Karpas-422 (cell line): ENCODE data around the gene DNAJC6. TPM values are rescaled to one million over a fixed set of nuclear protein-coding genes. Genes with fewer than 3 reads are reported as not detected.

ENCODE experiments used
- DNase-seq: peaks from one replicate; pipeline ENCODE4 v3.0.0-alpha.2; 2015
- H2AFZ ChIP-seq: fragments of 200-600 bp; sonication (generic); 2 replicates; pipeline ENCODE4 v1.6.1; 2014; ENCODE audit warnings: antibody characterized with exemption, low read length, mixed read lengths
- H3K27ac ChIP-seq: fragments of 200-600 bp; sonication (generic); 2 replicates; pipeline ENCODE4 v1.5.1; 2014; ENCODE audit warnings: mild to moderate bottlenecking, low read length, moderate library complexity
- H3K27me3 ChIP-seq: fragments of 200-600 bp; sonication (generic); 2 replicates; pipeline ENCODE4 v1.6.1; 2014; ENCODE audit warnings: low read length, mixed read lengths
- H3K36me3 ChIP-seq: fragments of 200-600 bp; sonication (generic); 2 replicates; pipeline ENCODE4 v1.6.1; 2014; ENCODE audit warnings: low read length, mixed read lengths; ENCODE audit not compliant: insufficient read depth
- H3K4me1 ChIP-seq: fragments of 200-600 bp; sonication (generic); 2 replicates; pipeline ENCODE4 v1.6.1; 2014; ENCODE audit warnings: mild to moderate bottlenecking, low read length, mixed read lengths
- H3K4me2 ChIP-seq: fragments of 200-600 bp; sonication (generic); 2 replicates; pipeline ENCODE4 v1.6.1; 2014; ENCODE audit warnings: low read length, low read depth, mild to moderate bottlenecking; ENCODE audit not compliant: poor library complexity, severe bottlenecking
- H3K4me3 ChIP-seq: fragments of 200-600 bp; sonication (generic); 2 replicates; pipeline ENCODE4 v1.5.1; 2014; ENCODE audit warnings: mild to moderate bottlenecking, antibody characterized with exemption, low read length, mixed read lengths
- H3K79me2 ChIP-seq: fragments of 200-600 bp; sonication (generic); 2 replicates; pipeline ENCODE4 v1.6.1; 2014; ENCODE audit warnings: mild to moderate bottlenecking, low read length, mixed read lengths
- H3K9ac ChIP-seq: fragments of 200-600 bp; sonication (generic); 2 replicates; pipeline ENCODE4 v1.6.0; 2014; ENCODE audit warnings: low read length
- H3K9me2 ChIP-seq: fragments of 200-600 bp; sonication (generic), shearing (Covaris generic); replicated peaks from 2 replicates; pipeline ENCODE4 v1.6.0; 2014; ENCODE audit warnings: mild to moderate bottlenecking, low read length, moderate library complexity; ENCODE audit not compliant: insufficient read depth
- H3K9me3 ChIP-seq: fragments of 300-700, 200-600 bp; sonication (generic); 2 replicates; pipeline ENCODE4 v1.6.1; 2014; ENCODE audit warnings: low read length, mixed read lengths
- H4K20me1 ChIP-seq: fragments of 200-600 bp; sonication (generic); 2 replicates; pipeline ENCODE4 v1.6.1; 2014; ENCODE audit warnings: mild to moderate bottlenecking, antibody characterized with exemption, low read length, low read depth; ENCODE audit not compliant: insufficient read depth
- total RNA-seq: library from RNA; depleted of rRNA; stranded (reverse); fragments of >200 nt; shearing (Covaris generic); gene quantifications from 2 replicates; pipeline ENCODE4 v1.2.3, GENCODE V29; 2014; ENCODE audit warnings: low replicate concordance; rRNA removed

Gene DNAJC6
- total RNA-seq = 0.37 and 0.72 TPM in 2 replicates

- Histone ChIP-seq H3K9me2 (no peaks in the 10 kb centered on the region), H2AFZ (no peak within 1 kb of the TSS)
Measured at GRCh38 chr1:65309304-65310077, at the start of gene DNAJC6. Gene DNAJC6 (plus strand): TSS chr1:65309543. CDS start chr1:65309746, 203 bp downstream.

GRCh38 chr1:65259816-65260215 is 49.5 kb upstream of the DNAJC6 start:
- Histone ChIP-seq H3K4me3 (no peak overlapping the region), H3K27me3 (no peaks in the 10 kb centered on the region), H3K9me2 (no peaks in the 10 kb centered on the region), H3K9ac (no peak overlapping the region), H3K4me1 (peaks cover 2% of the 10 kb centered on the region), H3K36me3 (no peaks in the 10 kb centered on the region), H3K9me3 (no peaks in the 10 kb centered on the region), H3K27ac (no peak overlapping the region), H4K20me1 (no peaks in the 10 kb centered on the region), H3K79me2 (no peaks in the 10 kb centered on the region), H3K4me2 (no peak overlapping the region), H2AFZ (no peak overlapping the region)
- DNase-seq = no peak

More at GRCh38 chr1:65309304-65310077, at the start of gene DNAJC6:
- Histone ChIP-seq H3K9ac (no peak within 1 kb of the TSS), H3K4me1 (no peaks in the 10 kb centered on the region), H3K4me2 (no peak within 1 kb of the TSS), H3K36me3 (no peaks in the 10 kb centered on the region), H3K27me3 (no peaks in the 10 kb centered on the region), H4K20me1 (no peaks in the 10 kb centered on the region), H3K27ac (no peak within 1 kb of the TSS), H3K4me3 (no peak within 1 kb of the TSS), H3K9me3 (no peaks in the 10 kb centered on the region), H3K79me2 (no peaks in the 10 kb centered on the region)
- DNase-seq = no peak

- no peak overlapping the region for H3K4me3 ChIP-seq
- H4K20me1 ChIP-seq = no peaks in the 10 kb centered on the region
- H2AFZ ChIP-seq = no peak overlapping the region
- H3K9me3 ChIP-seq = no peaks in the 10 kb centered on the region
- H3K27me3 ChIP-seq = no peaks in the 10 kb centered on the region
- H3K9me2 ChIP-seq = no peaks in the 10 kb centered on the region
- H3K27ac ChIP-seq = no peak overlapping the region
- DNase-seq = no peak
- H3K4me2 ChIP-seq = no peak overlapping the region
- H3K9ac ChIP-seq = no peak overlapping the region
- no peaks in the 10 kb centered on the region for H3K79me2 ChIP-seq
- no peaks in the 10 kb centered on the region for H3K36me3 ChIP-seq
- no peaks in the 10 kb centered on the region for H3K4me1 ChIP-seq
Measured at GRCh38 chr1:65260851-65261473, 48.4 kb upstream of the DNAJC6 start.

GRCh38 chr1:65263286-65263685 is 46.1 kb upstream of the DNAJC6 start:
- Histone ChIP-seq H3K9me3 (no peaks in the 10 kb centered on the region), H3K27ac (no peak overlapping the region), H2AFZ (no peak overlapping the region), H3K4me2 (no peak overlapping the region), H3K4me1 (no peaks in the 10 kb centered on the region), H3K4me3 (no peak overlapping the region), H4K20me1 (no peaks in the 10 kb centered on the region), H3K79me2 (no peaks in the 10 kb centered on the region), H3K36me3 (no peaks in the 10 kb centered on the region), H3K9ac (no peak overlapping the region), H3K9me2 (no peaks in the 10 kb centered on the region), H3K27me3 (no peaks in the 10 kb centered on the region)
- no peak for DNase-seq

- H2AFZ ChIP-seq = no peak overlapping the region
- no peak overlapping the region for H3K9ac ChIP-seq
- no peak overlapping the region for H3K4me3 ChIP-seq
- H3K4me2 ChIP-seq = no peak overlapping the region
- no peaks in the 10 kb centered on the region for H3K79me2 ChIP-seq
- H3K36me3 ChIP-seq = no peaks in the 10 kb centered on the region
- no peaks in the 10 kb centered on the region for H4K20me1 ChIP-seq
- H3K9me3 ChIP-seq = no peaks in the 10 kb centered on the region
- no peak for DNase-seq
- H3K9me2 ChIP-seq = no peaks in the 10 kb centered on the region
- H3K4me1 ChIP-seq = no peaks in the 10 kb centered on the region
- H3K27me3 ChIP-seq = no peaks in the 10 kb centered on the region
- H3K27ac ChIP-seq = no peak overlapping the region
Measured at GRCh38 chr1:65264197-65264929, 45.0 kb upstream of the DNAJC6 start.

- Histone ChIP-seq H3K36me3 (no peaks in the 10 kb centered on the region), H3K27me3 (no peaks in the 10 kb centered on the region), H3K9ac (no peak overlapping the region), H3K9me2 (no peaks in the 10 kb centered on the region), H3K4me2 (no peak overlapping the region), H3K27ac (no peak overlapping the region), H4K20me1 (no peaks in the 10 kb centered on the region), H3K4me3 (no peak overlapping the region), H3K4me1 (no peaks in the 10 kb centered on the region), H3K79me2 (no peaks in the 10 kb centered on the region), H3K9me3 (no peaks in the 10 kb centered on the region), H2AFZ (no peak overlapping the region)
- DNase-seq = no peak
Measured at GRCh38 chr1:65265296-65265650, 44.1 kb upstream of the DNAJC6 start.

- Histone ChIP-seq H3K4me1 (no peaks in the 10 kb centered on the region), H3K79me2 (no peaks in the 10 kb centered on the region), H3K9ac (no peak overlapping the region), H3K27ac (no peak overlapping the region), H3K27me3 (no peaks in the 10 kb centered on the region), H3K9me3 (no peaks in the 10 kb centered on the region), H3K9me2 (no peaks in the 10 kb centered on the region), H3K4me3 (no peak overlapping the region), H2AFZ (no peak overlapping the region), H4K20me1 (no peaks in the 10 kb centered on the region), H3K4me2 (no peak overlapping the region), H3K36me3 (no peaks in the 10 kb centered on the region)
- DNase-seq = no peak
Measured at GRCh38 chr1:65265651-65266351, 43.5 kb upstream of the DNAJC6 start.

- H3K79me2 ChIP-seq = no peaks in the 10 kb centered on the region
- H3K4me1 ChIP-seq = no peaks in the 10 kb centered on the region
- H4K20me1 ChIP-seq = no peaks in the 10 kb centered on the region
- no peak for DNase-seq
- no peaks in the 10 kb centered on the region for H3K36me3 ChIP-seq
- no peaks in the 10 kb centered on the region for H3K9me2 ChIP-seq
- no peak overlapping the region for H2AFZ ChIP-seq
- H3K4me2 ChIP-seq = no peak overlapping the region
- H3K4me3 ChIP-seq = no peak overlapping the region
- H3K9me3 ChIP-seq = no peaks in the 10 kb centered on the region
- no peak overlapping the region for H3K27ac ChIP-seq
- H3K9ac ChIP-seq = no peak overlapping the region
- H3K27me3 ChIP-seq = no peaks in the 10 kb centered on the region
Measured at GRCh38 chr1:65266476-65266875, 42.9 kb upstream of the DNAJC6 start.
